H9 (cell line): ENCODE data around the gene COL4A2. TPM values are rescaled to one million over a fixed set of nuclear protein-coding genes. Genes with fewer than 3 reads are reported as not detected.

ENCODE experiments used
- DNase-seq: peaks from one replicate; pipeline ENCODE4 v3.0.0-alpha.2; 2017
- H2AFZ ChIP-seq: one replicate; pipeline ENCODE4 v1.6.1; 2013; ENCODE audit warnings: mild to moderate bottlenecking, low read length, control low read depth, moderate library complexity
- H2AK5ac ChIP-seq: 2 replicates; pipeline ENCODE4 v1.6.1; 2013; ENCODE audit warnings: low read length, control low read depth, mixed read lengths; ENCODE audit not compliant: insufficient read length
- H2BK120ac ChIP-seq: one replicate; pipeline ENCODE4 v1.6.1; 2013; ENCODE audit warnings: low read depth, mild to moderate bottlenecking, low read length, control low read depth, inconsistent platforms; ENCODE audit not compliant: poor library complexity, severe bottlenecking
- H2BK12ac ChIP-seq: 2 replicates; pipeline ENCODE4 v1.6.1; 2013; ENCODE audit warnings: low read length, control low read depth, mixed read lengths, low read depth; ENCODE audit not compliant: insufficient read length
- H2BK15ac ChIP-seq: 2 replicates; pipeline ENCODE4 v1.6.1; 2013; ENCODE audit warnings: low read depth, low read length, control low read depth
- H2BK20ac ChIP-seq: one replicate; pipeline ENCODE4 v1.6.1; 2013; ENCODE audit warnings: low read depth, mild to moderate bottlenecking, low read length, control low read depth, inconsistent platforms; ENCODE audit not compliant: poor library complexity, severe bottlenecking
- H2BK5ac ChIP-seq: 2 replicates; pipeline ENCODE4 v1.6.1; 2013; ENCODE audit warnings: low read length, control low read depth, mixed read lengths; ENCODE audit not compliant: insufficient read length
- H3K14ac ChIP-seq: 2 replicates; pipeline ENCODE4 v1.6.1; 2013; ENCODE audit warnings: low read length, control low read depth; ENCODE audit not compliant: insufficient read depth
- H3K18ac ChIP-seq: 2 replicates; pipeline ENCODE4 v1.6.1; 2013; ENCODE audit warnings: low read depth, mild to moderate bottlenecking, mixed read lengths, low read length, control low read depth; ENCODE audit not compliant: insufficient read length
- H3K23ac ChIP-seq: 2 replicates; pipeline ENCODE4 v1.6.1; 2013; ENCODE audit warnings: low read length, control low read depth, mixed read lengths, low read depth; ENCODE audit not compliant: insufficient read length
- H3K23me2 ChIP-seq: 2 replicates; pipeline ENCODE4 v1.6.1; 2013; ENCODE audit warnings: low read depth, mild to moderate bottlenecking, mixed read lengths, low read length, control low read depth; ENCODE audit not compliant: insufficient read length, poor library complexity, severe bottlenecking
- H3K27ac ChIP-seq: 2 replicates; pipeline ENCODE4 v1.5.1; 2013; ENCODE audit warnings: low read length, control low read depth, mixed read lengths, low read depth; ENCODE audit not compliant: insufficient read length
- H3K27me3 ChIP-seq: 2 replicates; pipeline ENCODE4 v1.6.1; 2013; ENCODE audit warnings: low read length, control low read depth, inconsistent platforms; ENCODE audit not compliant: insufficient read depth
- H3K4ac ChIP-seq: 2 replicates; pipeline ENCODE4 v1.6.1; 2013; ENCODE audit warnings: low read depth, mild to moderate bottlenecking, control low read depth, inconsistent platforms, low read length, moderate library complexity
- H3K4me1 ChIP-seq: 2 replicates; pipeline ENCODE4 v1.6.1; 2013; ENCODE audit warnings: low read length, control low read depth, inconsistent platforms; ENCODE audit not compliant: insufficient read depth
- H3K4me2 ChIP-seq: 2 replicates; pipeline ENCODE4 v1.6.1; 2013; ENCODE audit warnings: low read length, control low read depth, mixed read lengths; ENCODE audit not compliant: insufficient read length, insufficient read depth
- H3K56ac ChIP-seq: 2 replicates; pipeline ENCODE4 v1.6.1; 2013; ENCODE audit warnings: low read depth, mild to moderate bottlenecking, mixed read lengths, low read length, control low read depth; ENCODE audit not compliant: insufficient read length
- H3K79me1 ChIP-seq: 2 replicates; pipeline ENCODE4 v1.6.1; 2013; ENCODE audit warnings: low read depth, mild to moderate bottlenecking, moderate library complexity, low read length, control low read depth, inconsistent platforms; ENCODE audit not compliant: insufficient read depth, poor library complexity, severe bottlenecking
- H3K79me2 ChIP-seq: 2 replicates; pipeline ENCODE4 v1.6.1; 2013; ENCODE audit warnings: low read length, control low read depth, inconsistent platforms; ENCODE audit not compliant: insufficient read depth
- H3K9ac ChIP-seq: 2 replicates; pipeline ENCODE4 v1.6.1; 2013; ENCODE audit warnings: low read length, control low read depth, mixed read lengths; ENCODE audit not compliant: insufficient read length; ENCODE audit errors: extremely low read depth
- H3K9me3 ChIP-seq: one replicate; pipeline ENCODE4 v1.6.1; 2013; ENCODE audit warnings: low read depth, low read length, inconsistent platforms; ENCODE audit not compliant: control insufficient read depth
- H3T11ph ChIP-seq: one replicate; pipeline ENCODE4 v1.6.1; 2013; ENCODE audit warnings: mild to moderate bottlenecking, low read length, control low read depth, inconsistent platforms
- H4K20me1 ChIP-seq: one replicate; pipeline ENCODE4 v1.6.1; 2013; ENCODE audit not compliant: control insufficient read depth, insufficient read length, insufficient read depth
- H4K5ac ChIP-seq: 2 replicates; pipeline ENCODE4 v1.6.1; 2013; ENCODE audit warnings: low read depth, mild to moderate bottlenecking, mixed read lengths, low read length, control low read depth; ENCODE audit not compliant: insufficient read length
- H4K8ac ChIP-seq: replicated peaks from 2 replicates; pipeline ENCODE4 v1.6.1; 2013; ENCODE audit warnings: low read length, control low read depth, mixed read lengths, low read depth; ENCODE audit not compliant: insufficient read length
- H4K91ac ChIP-seq: 2 replicates; pipeline ENCODE4 v1.6.1; 2013; ENCODE audit warnings: low read depth, mild to moderate bottlenecking, moderate library complexity, mixed read lengths, low read length, control low read depth; ENCODE audit not compliant: insufficient read length
- H3K27ac Mint-ChIP-seq, 3 experiments: 2 replicates in 2 of 3; 3 replicates in 1 of 3; pipeline ENCODE4 v1.8.0; 2020 to 2021; ENCODE audit warnings: mixed read lengths in 3 of 3, mild to moderate bottlenecking in 1 of 3, moderate library complexity in 1 of 3
- H3K27me3 Mint-ChIP-seq: 2 replicates; pipeline ENCODE4 v1.8.0; 2021; ENCODE audit warnings: low read depth, mild to moderate bottlenecking, moderate library complexity, mixed read lengths
- H3K36me3 Mint-ChIP-seq, 3 experiments: 2 replicates in 2 of 3; 3 replicates in 1 of 3; pipeline ENCODE4 v1.8.0; 2020 to 2021; ENCODE audit warnings: low read depth in 3 of 3, mixed read lengths in 3 of 3; ENCODE audit not compliant: insufficient read depth in 1 of 3
- H3K4me1 Mint-ChIP-seq, 2 experiments: 2 replicates each; pipeline ENCODE4 v1.8.0; 2020; ENCODE audit warnings: mixed read lengths in 2 of 2
- H3K4me3 Mint-ChIP-seq, 2 experiments: 2 replicates in 1 of 2; 3 replicates in 1 of 2; pipeline ENCODE4 v1.8.0; 2020 to 2021; ENCODE audit warnings: mild to moderate bottlenecking in 2 of 2, mixed read lengths in 2 of 2, moderate library complexity in 1 of 2
- H3K9me3 Mint-ChIP-seq, 2 experiments: 2 replicates in 1 of 2; 3 replicates in 1 of 2; pipeline ENCODE4 v1.8.0; 2020; ENCODE audit warnings: mild to moderate bottlenecking in 2 of 2, mixed read lengths in 2 of 2, moderate library complexity in 1 of 2
- WGBS: extraction: QIAGEN DNeasy Blood & Tissue Kit; methylation state at CpG from one replicate; pipeline ENCODE4 v1.1.7; 2013; ENCODE audit warnings: missing lambda C conversion rate, low lambda C conversion rate, mixed read lengths; ENCODE audit not compliant: insufficient read length; ENCODE audit errors: extremely low coverage; 5-methylcytosine and 5-hydroxymethylcytosine counted together
- total RNA-seq: library from RNA; stranded (reverse); gene quantifications from 2 replicates; pipeline ENCODE4 v1.2.1, GENCODE V29; 2021
- TF ChIP-seq, protein P1 (sequence below): fragments of 200-600 bp; sonication (generic); conservative IDR thresholded peaks from 3 replicates; pipeline ENCODE4 v1.8.0; 2021; ENCODE audit warnings: antibody characterized with exemption, mild to moderate bottlenecking

The COL4A2 gene
- total RNA-seq, 1 experiment from 2014 or later: 76.5 TPM

DNA sequence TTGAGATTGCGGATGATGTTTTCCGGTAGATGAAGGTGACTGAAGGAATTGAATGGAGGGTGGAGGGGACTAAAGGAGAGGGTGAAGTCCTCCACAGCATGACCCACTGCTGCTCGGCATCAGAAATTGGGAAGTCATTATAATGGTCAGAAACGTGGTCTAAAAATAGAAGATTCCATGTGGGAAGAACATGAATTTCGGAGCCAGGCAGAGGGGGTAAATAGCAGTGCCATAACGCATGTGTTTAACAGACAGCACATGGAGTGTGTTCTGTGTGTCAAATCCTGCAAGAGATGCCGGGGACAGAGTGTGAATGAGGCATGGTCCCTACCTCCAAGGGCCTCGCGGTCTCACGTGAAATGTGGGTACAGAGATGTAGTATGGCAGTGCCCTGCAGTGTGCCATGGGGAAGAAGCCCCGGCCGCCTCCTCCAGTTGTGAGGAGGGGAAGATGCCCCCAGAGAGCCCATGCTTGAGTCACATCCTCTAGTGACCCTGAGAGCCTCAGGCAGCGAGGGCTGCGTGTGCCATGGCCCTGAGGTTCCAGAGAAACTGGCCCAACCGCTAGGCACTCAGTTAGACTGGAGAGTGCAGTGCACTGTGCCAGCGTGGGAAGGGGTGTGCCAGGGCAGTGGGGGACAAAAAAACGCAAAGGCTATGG, 106.1 kb downstream of the COL4A2 start:
- no peak overlapping the region for H2AFZ ChIP-seq
- H3K9ac ChIP-seq: no peak overlapping the region

More for the DNA sequence above, 106.1 kb downstream of the COL4A2 start:
- peaks cover 1% of the 10 kb centered on the region; the same call in 1 of the 2 replicates for H3K4me1 ChIP-seq
- no peak overlapping the region for H3K23ac ChIP-seq
- H4K8ac ChIP-seq: no peak overlapping the region
- H3K23me2 ChIP-seq: no peaks in the 10 kb centered on the region
- H2BK120ac ChIP-seq: no peak overlapping the region
- no peaks in the 10 kb centered on the region for H4K20me1 ChIP-seq
- H2BK20ac ChIP-seq: no peak overlapping the region
- no peak overlapping the region for H3K4ac ChIP-seq
- H3K27ac Mint-ChIP-seq: peak overlapping the region; percentile 32 to 95 (median 72); a peak in 5 of 7 replicates
- H3K9me3 Mint-ChIP-seq: no peaks in the 10 kb centered on the region; a peak in 1 of 5 replicates
- no peak for DNase-seq
- no peak overlapping the region for H3K18ac ChIP-seq
- H2BK12ac ChIP-seq: no peak overlapping the region
- H2AK5ac ChIP-seq: no peak overlapping the region
- peaks cover 15 to 23% of the 10 kb centered on the region in 2 experiments for H3K4me1 Mint-ChIP-seq
- no peaks in the 10 kb centered on the region for H3K27me3 Mint-ChIP-seq
- no peak overlapping the region for H4K91ac ChIP-seq
- peaks cover 0 to 7% (median 7%) of the 10 kb centered on the region in 3 experiments; a peak in 2 of 7 replicates for H3K36me3 Mint-ChIP-seq
- H3K27ac ChIP-seq: no peak overlapping the region
- no peak overlapping the region for H2BK15ac ChIP-seq
- no peaks in the 10 kb centered on the region for H3K9me3 ChIP-seq
- no peak overlapping the region for H2BK5ac ChIP-seq
- H3K79me1 ChIP-seq: no peaks in the 10 kb centered on the region
- H3K4me3 Mint-ChIP-seq: no peak overlapping the region
- no peaks in the 10 kb centered on the region for H3K27me3 ChIP-seq
- no CpG with 5 or more reads among the region's 17 CpGs for whole genome bisulfite sequencing
- H3K79me2 ChIP-seq: no peaks in the 10 kb centered on the region
- H3K4me2 ChIP-seq: no peak overlapping the region
- H3T11ph ChIP-seq: no peak overlapping the region
- no peak overlapping the region for H3K56ac ChIP-seq
- TF ChIP-seq, protein P1, sequence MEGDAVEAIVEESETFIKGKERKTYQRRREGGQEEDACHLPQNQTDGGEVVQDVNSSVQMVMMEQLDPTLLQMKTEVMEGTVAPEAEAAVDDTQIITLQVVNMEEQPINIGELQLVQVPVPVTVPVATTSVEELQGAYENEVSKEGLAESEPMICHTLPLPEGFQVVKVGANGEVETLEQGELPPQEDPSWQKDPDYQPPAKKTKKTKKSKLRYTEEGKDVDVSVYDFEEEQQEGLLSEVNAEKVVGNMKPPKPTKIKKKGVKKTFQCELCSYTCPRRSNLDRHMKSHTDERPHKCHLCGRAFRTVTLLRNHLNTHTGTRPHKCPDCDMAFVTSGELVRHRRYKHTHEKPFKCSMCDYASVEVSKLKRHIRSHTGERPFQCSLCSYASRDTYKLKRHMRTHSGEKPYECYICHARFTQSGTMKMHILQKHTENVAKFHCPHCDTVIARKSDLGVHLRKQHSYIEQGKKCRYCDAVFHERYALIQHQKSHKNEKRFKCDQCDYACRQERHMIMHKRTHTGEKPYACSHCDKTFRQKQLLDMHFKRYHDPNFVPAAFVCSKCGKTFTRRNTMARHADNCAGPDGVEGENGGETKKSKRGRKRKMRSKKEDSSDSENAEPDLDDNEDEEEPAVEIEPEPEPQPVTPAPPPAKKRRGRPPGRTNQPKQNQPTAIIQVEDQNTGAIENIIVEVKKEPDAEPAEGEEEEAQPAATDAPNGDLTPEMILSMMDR: no peak
- H4K5ac ChIP-seq: no peak overlapping the region
- no peak overlapping the region; the same call in 1 of the 2 replicates for H3K14ac ChIP-seq
